Adrenal gland (tissue), 5 donors: ENCODE results near the gene ACD.

Source experiments
- POLR2A ChIP-seq, 2 donors: fragments of 450-650 bp; IDR thresholded peaks; one replicate each; pipeline ENCODE4 v1.6.1; 2017; ENCODE audit warnings: antibody characterized with exemption in 2 of 2, mild to moderate bottlenecking in 2 of 2, moderate library complexity in 1 of 2
- TF ChIP-seq, protein P1 (sequence below), 6 experiments: fragments of 450-650 bp in 4 of 6; fragments of 200-600 bp in 2 of 6; sonication (generic) in 1 of 6; IDR thresholded peaks; 1 replicate in 5 of 6; 2 replicates in 1 of 6; pipeline versions ENCODE4 v1.5.1 to v1.8.0; 2016 to 2021; ENCODE audit warnings: antibody characterized with exemption in 6 of 6, mild to moderate bottlenecking in 2 of 6, moderate library complexity in 1 of 6
- donor health status: DM: no; HTN: no; CAD: no.

DNA sequence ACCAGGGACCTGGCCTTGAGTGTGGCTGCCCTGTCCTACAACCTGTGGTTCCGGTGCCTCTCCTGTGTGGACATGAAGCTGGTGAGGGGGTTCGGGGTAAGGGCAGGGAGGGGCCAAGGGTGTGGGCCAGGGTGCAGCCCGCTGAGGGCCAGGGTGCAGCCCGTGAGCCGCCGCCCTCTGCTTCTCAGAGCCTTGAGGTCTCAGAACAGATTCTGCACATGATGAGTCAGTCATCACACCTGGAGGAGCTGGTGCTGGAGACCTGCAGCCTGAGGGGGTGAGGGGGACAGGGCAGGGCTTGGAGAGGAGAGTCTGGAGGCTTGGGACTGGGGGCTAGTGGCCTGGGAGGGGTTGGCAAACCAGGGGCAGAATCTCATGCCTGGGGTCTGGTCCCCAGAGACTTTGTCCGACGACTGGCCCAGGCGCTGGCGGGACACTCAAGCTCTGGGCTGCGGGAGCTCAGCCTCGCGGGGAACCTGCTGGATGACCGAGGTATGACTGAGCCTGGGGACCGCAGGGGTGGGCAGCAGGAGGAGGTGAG lies 12.9 kb downstream of the ACD start:
- no peak for TF ChIP-seq POLR2A (IDR thresholded peaks at IDR 0.05)
- TF ChIP-seq, protein P1, sequence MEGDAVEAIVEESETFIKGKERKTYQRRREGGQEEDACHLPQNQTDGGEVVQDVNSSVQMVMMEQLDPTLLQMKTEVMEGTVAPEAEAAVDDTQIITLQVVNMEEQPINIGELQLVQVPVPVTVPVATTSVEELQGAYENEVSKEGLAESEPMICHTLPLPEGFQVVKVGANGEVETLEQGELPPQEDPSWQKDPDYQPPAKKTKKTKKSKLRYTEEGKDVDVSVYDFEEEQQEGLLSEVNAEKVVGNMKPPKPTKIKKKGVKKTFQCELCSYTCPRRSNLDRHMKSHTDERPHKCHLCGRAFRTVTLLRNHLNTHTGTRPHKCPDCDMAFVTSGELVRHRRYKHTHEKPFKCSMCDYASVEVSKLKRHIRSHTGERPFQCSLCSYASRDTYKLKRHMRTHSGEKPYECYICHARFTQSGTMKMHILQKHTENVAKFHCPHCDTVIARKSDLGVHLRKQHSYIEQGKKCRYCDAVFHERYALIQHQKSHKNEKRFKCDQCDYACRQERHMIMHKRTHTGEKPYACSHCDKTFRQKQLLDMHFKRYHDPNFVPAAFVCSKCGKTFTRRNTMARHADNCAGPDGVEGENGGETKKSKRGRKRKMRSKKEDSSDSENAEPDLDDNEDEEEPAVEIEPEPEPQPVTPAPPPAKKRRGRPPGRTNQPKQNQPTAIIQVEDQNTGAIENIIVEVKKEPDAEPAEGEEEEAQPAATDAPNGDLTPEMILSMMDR (IDR thresholded peaks at IDR 0.05), result no peak
